Measurements from ENCODE around the gene PPFIBP1.

DNA sequence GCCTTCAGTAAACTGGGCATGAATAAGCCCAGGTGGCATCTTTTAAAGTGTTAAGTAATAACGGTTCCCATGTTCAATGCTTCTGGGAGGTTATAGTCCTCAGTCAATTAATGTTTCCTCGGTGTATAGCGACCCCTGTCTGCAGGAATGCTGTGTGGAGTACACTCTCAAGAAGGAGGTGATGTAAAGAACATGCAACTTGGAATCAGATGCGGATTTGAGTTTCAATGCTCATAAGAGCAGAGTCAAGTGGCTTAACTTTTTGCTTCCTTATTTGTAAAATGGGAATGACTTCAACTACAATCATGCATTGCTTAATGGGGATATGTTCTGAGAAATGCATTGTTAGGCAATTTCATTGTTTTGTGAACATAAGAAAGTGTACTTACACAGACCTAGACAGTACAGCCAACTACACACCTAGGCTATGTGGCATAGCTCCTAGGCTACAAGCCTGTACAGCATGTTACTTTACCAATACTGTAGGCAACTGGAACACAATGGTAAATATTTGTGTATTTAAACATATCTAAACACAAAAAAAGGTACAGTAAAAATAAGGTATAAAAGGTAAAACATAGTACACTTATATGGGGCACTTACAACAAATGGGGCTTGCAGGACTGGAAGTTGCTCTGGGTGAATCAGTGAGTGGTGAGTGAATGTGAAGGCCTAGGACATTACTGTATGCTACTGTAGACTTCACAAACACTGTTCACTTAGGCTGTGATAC, 179.9 kb downstream of the PPFIBP1 start:
- TF ChIP-seq, protein P1, sequence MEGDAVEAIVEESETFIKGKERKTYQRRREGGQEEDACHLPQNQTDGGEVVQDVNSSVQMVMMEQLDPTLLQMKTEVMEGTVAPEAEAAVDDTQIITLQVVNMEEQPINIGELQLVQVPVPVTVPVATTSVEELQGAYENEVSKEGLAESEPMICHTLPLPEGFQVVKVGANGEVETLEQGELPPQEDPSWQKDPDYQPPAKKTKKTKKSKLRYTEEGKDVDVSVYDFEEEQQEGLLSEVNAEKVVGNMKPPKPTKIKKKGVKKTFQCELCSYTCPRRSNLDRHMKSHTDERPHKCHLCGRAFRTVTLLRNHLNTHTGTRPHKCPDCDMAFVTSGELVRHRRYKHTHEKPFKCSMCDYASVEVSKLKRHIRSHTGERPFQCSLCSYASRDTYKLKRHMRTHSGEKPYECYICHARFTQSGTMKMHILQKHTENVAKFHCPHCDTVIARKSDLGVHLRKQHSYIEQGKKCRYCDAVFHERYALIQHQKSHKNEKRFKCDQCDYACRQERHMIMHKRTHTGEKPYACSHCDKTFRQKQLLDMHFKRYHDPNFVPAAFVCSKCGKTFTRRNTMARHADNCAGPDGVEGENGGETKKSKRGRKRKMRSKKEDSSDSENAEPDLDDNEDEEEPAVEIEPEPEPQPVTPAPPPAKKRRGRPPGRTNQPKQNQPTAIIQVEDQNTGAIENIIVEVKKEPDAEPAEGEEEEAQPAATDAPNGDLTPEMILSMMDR (IDR thresholded peaks at IDR 0.05), result peak; percentile 18 to 87 (median 77)
- TF ChIP-seq POLR2A (IDR thresholded peaks at IDR 0.05), result no peak
